ENCODE measurements around the gene CLEC2L.

CLEC2L gene

DNA sequence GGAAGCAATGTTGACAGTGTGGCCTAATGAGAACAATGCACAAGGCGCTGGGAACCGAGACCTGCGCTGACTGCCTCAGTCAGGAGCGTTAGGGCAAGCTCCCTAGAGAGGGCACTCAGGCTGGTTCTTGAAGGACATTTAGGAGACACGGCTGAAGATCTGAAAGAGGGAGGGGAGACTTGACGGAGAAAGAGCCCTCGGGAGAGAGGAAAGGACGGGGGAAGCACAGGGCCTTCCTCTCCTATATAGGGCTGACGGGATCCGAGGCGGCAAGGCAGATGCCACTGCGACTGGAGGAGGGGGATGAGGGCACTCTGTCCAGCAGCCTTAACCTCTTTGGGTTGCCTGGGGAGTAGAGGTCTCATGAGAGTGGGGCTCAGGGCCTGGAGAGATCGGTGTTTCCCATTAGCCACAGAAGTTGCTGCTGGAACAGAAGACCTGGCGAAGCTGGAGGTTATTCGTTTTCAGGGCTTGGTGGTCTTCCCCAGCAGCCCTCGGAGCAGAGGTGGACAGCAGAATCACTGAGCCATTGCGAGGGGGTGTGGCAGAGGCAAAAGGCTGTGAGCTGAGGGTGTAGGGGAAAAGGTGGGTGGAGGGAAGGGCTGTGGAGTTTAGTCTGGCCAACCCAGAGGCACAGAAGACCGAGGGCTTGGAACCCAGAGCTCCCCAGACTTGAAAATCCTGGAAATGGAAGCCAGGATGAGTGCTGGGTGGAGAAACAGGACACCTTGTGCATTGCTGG, 36.0 kb downstream of the CLEC2L start:
- DNase-seq, result no peak

DNA sequence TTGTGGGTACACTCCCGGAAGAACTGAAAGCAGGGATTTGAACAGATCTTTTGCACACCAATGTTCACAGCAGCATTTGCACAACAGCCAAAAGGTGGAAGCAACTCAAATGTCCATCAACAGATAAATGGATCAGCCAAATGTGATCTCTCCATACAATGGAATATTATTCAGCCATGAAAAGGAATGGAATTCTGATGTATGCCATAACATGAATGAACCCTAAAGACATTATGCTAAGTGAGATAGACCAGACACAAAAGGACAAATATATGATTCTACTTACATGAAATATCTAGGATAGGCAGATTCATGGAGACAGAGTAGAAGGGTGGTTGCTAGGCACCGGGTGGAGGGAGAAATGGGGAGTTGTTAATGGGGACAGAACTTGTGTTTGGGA, 36.7 kb downstream of the CLEC2L start:
- no peak for DNase-seq

DNA sequence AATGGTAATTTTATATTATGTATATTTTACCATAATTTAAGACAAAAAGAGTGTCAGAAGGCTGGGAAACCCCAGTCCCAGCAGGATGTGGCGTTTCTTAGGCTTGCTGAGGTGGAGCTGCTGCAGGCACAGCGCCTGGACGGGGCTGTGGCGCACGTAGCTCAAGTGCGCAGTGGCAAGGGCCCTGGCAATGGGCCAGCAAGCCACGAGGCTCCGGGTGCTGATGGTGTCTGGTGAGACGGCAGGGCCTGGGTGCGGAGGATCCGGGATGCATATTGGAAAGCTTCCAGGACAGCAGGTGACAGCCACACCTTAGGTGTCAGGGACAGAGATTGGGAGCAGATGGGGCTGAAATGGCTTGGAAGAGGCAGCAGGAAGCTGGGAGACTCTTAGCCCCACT, 37.2 kb downstream of the CLEC2L start:
- DNase-seq, result no peak

DNA sequence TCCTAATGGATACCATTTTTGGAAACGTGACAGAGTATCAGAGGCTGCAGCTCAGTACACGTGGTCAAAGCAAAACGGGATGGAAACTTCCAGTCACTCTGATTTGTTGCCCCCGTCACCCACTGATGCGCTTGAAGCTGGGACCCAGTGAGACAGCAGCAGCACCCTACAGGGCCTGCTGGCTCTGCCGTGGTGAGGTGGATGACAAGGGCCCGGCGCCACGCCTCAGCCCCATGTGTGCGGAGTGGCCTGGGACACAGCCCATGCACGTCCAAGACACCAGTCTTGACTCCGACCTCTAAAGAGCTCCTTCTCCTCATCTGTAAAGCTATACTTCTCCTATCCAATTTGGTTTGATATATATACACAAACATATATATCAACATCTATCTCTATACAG, 39.0 kb downstream of the CLEC2L start:
- no peak for DNase-seq

DNA sequence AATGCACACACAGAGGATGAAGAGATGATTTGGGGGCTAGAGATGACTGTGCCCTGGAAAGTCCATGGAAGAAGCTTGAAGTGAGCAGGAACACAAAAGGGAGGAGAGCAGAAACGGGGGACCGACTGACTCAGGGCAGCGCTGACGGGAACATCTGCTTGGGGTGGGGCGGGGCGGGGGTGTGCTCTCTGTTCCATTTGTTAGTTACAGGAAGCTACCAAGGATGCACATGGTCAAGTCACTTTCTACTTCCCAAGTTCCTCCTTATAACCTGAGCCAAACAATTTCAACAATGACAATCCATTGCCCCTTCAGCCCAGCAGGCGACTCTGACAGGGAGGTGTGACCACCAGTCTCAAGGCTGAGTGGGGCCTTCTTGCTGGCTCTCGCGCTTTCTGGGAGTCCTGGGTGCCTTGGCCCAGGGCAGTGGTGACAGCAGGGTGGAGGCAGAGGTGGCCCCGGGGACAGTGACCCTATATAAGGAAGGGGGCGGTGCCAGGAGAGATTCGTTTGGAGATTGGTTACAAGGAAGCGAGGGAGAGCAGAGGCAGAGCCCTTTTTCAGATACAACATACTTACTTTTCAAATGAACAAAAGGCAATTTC, 39.6 kb downstream of the CLEC2L start:
- no peak for DNase-seq

DNA sequence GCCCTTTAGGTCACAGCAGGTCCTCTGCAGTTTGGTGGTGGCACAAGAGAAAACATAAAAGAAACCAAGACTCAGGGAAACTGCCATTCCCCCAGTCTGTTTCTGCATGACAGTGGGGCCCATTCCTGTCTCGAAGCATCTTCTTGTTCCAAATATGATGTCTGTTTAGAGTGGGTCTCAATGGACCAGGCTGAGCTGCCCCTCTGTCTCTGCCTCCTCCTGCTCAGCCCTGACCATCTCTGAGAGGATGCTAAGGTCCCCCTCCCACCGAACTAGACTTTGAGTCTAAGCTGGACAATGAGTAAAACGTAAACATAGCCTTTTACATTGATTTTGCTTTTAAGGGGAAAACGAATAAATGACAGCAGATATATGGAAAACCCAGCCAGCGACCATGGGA, 40.4 kb downstream of the CLEC2L start:
- DNase-seq, result no peak

DNA sequence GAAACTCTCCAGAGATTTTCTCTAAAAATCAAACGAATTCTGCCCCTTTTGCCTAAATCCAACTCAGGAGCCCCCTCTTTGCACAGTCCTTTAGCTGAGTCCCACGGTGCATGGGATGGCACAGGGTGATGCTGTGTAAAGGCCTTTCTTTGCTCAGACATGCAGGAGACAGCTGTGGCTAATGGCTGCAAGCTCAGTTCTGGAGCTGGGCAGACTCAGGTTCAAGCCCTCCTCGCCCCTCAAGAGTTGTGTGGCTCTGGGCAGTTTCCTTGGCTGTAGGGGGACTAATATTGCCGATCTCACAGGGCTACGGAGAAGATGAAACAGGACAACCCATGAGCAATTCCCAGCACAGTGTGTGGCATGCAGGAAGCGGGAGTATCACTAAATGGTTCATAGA, 42.6 kb downstream of the CLEC2L start:
- no peak for DNase-seq

DNA sequence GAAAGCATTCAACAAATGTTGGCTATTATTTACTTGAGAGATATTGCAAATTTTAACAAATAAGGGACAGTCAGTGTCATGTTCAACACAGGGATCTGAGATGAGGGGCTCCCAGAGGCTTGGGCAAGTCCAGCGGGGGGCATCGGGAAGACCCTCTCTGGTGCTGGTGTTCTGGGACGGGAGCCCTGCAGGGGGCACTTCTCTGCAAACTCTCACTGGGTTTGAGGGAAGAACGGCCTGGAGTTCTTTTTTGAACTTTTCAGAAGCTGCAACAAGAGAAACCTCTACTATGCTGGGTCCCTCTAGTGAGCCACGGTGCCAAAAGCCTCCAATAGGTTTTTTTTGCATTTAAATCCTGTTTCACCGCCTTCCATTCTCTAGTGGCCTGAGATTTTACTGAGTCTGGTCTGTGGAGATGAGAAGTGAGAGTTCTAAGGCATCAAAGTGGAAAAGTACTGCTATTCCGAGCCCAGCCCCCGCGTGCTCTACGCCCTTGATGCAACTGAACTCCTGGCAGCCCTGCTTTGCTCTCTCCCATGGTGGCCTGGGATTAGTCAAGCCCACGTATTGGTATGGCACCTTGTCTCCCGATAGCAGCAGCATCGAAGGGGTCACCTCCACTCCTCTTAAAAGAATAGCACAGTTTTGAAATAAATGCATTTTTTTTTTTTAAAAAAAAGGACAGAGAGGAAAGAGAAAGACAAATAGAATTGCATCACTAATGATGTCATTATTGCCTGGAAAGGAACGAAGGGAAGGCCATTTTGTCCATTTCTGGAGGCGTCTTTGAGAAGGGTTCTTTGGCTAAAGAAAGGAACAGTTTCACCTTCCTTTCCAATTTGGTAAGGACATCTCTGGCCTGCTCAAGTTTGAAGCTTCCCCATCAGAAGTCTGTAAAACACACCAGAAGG, 43.5 kb downstream of the CLEC2L start:
- no peak for DNase-seq

DNA sequence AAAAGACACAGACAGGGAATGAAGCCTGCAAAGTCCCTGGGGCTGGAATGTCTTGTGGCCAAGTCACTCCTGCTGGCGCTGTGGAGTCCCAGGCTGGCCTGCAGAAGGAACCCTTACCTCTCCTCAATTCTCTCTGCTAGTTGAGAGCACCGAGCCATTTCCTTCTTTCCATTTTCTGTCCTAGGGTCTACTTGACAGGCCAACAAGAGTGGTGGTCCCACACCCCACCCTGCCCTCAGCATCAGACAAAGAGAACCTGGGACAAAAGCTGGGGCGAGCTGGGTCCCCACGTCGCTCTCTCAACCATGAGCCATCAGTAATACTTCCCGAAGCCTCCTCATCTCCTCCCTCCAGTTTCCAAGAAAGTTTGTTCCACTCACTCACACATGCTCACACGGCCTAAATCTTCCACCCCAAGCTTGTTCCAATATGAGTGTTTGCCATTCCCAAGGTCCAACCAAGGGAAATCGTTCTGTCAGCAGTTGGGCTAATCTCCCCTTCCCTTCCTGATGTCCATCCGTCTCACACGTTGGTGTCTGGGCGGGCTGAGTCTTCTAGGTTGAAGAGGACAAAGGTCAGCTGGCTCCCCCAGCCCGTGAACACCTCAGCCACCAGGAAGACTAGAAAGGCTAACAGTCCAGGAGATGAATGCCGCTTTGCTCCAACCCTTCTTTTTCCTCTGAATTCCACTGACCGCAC, 44.3 kb downstream of the CLEC2L start:
- DNase-seq, result no peak

DNA sequence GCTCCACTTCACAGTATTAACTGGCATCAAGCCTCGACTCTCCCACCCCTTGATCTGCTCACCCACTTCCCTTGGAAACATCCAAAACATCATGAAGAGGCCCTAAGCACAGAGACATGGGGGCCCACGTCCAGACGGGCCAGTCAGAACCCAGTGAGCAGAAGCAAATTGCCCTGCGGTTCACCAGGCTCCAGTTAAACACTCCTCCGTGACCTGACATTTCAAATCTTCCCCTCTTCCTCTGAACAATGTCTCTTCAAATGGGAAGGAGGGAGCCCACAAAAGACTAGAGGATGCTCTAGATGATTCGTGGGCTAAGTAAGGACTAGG, 44.8 kb downstream of the CLEC2L start:
- no peak for DNase-seq

DNA sequence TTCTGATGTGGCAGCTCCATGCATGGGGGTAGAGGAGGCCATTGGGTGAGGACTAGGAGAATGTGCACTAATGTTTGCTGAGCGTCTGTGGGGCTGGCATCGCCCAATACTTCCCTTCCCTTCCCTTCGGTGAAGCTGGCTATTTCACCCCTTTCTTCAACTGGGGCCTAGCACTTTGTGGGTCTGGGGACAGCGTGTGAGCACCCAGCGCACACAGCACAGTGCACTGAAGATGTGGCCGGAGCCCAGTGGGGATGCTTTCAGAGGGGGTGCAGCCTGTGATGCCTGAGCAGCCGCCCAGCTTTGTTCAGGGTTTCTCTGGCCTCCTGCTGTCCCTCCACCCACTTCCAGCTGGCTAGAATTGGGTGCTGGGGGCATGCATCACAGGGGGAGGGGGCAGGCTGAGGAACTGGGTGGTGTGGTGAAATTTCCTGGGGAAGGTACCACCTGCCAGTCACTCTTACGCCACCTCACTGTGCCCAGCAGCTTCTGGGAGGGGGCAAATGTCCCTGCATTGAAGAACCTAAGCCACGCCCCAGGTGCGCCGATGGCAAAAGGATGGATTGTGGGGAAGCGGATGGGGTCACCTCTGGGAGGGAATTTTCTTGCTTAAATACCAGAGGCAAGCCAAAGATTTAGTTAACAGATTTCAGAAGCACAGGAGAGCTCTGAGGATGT, 45.5 kb downstream of the CLEC2L start:
- no peak for DNase-seq

DNA sequence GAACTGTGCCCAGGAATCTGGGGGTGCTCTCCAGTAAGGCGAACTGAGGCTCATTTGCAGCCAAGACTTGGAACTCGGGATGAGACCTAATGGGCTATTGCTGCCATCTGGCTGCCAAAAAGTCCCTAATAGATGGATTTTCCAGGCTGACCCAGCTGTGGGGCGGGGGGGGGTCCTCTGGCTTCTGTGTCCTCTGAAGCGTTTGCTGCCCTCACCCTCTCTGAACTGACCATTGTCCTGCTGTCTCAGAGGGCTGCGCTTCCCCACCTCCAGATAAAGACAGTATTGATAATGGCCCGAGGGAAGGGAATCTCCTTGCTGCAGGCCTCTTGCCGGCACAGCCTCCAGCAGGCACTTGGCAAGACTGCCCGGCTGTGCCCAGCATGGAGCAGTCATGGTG, 46.6 kb downstream of the CLEC2L start:
- DNase-seq, result no peak

DNA sequence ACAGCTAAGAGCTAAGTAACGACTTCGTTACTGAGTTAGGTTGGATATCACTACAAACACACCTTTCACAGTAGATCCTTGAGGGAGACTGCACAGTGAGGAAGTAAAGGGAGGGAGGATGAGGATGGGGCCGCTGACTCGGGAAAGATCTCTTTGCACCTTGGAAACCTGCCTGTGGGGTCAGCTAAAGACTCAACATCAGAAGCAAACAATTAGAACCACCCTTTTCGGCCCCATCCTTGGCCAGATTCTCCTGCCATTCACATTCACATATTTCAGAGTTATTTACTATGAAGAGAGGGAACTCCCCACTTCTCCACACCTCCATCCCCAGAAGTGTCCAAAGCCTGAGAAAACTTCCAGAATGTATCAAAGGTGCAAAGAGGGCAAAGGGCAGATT, 47.1 kb downstream of the CLEC2L start:
- no peak for DNase-seq

DNA sequence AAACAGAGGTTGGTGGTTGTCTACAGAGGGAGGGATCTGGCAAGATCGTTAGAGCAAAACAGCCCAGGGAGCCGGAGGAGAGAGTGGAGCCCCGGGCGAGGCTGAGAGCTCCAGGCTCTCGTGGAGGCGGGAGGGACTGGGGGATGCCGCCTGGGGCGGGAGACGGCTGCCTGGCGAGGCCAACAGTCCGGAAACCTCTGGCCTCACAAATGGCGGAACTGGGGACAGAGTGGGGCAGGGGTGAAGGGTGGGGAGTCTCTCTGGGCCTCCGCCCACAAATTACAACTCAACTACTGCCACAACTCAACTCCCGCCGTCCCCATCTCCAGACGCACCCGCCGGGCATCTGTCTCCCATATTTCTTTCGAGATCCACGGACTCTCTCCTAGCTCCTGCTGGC, 47.7 kb downstream of the CLEC2L start:
- no peak for DNase-seq

DNA sequence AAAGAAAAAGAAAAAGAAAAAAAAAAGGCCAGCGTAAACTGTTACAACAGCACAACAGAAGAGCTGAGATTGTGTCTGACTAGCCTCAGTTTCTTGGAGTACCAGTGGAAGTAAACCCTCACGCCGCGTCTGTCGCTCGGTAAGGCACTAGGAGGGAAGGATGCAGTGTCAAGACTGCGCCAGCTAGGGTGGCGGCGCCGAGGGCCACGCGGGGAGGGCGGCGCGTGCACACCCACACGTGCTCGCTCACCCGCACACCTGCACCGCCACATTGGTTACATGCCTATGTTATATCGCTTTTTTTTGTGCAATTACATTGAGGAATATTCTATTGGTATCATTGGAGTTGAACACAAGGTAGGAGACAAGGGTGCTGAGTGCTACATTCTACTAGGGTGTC, 48.2 kb downstream of the CLEC2L start:
- no peak for DNase-seq

DNA sequence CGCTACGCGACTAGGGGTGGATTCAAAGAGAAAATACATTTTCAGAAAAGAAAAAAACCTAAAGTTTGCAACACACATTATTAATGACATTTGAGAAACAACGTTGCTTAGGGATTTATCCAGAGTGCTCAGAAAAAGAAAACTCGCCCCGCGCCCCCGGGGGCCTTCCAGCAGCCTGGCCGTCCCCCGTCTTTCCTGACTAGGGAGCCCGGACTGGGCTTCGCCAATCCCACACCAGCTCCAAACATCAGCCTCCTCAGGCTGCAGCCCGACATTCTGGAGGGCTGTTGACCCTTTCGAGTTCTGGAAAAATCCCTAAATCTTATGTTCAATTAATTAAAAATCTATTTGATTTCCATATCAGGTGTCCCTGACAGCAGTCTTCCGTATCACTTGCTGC, 48.6 kb downstream of the CLEC2L start:
- DNase-seq, result no peak

DNA sequence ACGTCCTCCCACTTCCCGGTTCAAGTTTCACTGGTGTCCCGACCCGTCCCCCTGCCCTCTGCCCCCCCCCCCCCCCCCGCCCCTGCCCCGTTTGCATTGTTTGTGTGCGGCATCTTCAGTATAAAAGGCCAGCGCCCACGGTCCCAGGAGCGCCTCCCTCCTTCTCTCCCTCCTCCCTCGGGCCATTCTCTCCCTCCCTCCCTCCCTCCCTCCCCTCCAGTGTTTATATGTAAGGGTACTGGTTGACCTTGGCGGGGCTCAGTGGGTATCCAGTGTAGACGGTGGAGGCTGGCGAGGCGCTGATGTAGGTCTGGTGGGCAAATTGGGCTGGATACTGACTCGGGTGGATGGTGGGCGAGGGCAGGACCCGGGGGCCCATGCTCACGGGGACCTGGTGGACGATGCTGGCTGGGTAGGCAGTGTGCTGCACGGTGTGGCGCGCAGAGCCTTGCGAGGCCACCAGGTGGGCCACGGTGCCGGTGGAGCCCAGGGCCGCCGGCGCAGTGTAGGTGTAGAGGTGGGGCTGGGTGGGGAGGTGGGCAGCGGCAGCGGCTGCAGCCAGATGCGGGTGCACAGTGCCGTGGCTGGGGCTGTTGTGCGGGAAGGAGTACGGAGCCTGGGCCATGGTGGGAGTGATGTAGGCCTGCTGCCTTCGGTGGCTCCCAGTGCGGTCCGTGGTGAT, 49.4 kb downstream of the CLEC2L start:
- DNase-seq, result no peak

DNA sequence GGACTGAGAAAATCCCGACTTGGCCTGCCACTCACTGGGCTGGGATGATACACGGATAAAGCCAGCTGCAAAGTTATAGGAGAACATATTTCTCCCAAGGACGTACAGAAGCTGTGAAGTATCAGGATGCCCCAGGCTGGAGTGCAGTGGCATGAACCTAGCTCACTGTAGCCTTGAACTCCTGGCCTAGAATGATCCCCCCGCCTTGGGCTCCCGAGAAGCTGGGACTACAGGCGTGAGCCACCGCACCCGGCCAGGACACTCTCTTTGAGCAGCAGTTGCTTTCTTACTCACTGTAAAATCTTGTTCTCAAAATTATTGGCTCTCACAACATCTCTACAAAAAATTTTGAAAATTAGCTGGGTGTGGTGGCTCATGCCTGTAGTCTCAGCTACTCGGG, 50.4 kb downstream of the CLEC2L start:
- no peak for DNase-seq

DNA sequence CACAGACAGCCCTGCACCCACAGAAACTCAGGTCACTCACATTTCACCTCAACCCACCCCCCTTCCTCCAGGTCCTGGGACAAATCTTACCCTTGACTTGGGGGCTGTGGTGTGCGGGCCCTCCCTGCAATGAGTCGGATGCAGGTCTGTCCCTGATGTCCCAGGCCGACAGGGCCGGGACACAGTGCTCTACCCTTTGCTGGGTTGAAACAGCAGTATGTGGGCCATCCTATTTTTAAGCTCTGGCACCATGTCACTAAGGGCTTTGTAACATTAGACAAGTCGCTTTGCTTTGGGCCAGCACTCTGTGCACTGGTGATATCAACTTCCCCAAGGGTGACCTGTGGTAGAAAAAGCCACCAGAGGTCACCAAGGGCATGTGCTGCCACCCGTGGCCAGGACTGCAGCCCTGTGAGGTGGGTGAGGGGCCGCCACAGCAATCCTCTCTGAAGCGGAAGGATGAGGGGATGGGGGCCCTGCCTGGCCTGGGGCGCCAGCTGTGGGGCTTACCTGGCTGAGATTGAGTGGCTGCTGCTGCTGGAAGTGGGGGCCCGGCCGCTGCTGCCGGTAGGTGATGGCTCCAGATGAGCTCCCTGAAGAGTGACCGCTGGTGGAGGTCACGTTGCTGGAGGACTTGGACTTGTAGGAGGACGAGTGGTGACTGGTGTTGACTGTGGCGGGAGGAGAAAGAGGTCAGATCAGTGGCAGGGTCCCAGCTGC, 51.3 kb downstream of the CLEC2L start:
- no peak for DNase-seq

DNA sequence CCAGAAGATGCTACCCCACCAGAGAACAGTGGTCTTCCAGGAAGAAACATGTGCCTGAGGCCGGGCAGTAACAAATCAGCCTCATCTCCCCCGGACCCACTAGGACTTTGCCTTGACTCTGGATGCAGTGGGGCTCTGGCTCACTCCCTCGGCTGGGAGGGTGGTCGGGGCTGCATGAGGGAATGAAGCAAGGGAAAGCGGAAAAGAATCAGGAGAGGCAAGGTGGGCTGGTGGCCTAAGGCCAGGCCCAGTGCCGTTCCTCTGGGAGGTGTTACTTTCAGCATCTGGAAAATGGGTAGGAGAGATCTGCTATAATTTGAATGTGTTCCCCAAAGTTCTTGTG, 51.8 kb downstream of the CLEC2L start:
- DNase-seq, result no peak

DNA sequence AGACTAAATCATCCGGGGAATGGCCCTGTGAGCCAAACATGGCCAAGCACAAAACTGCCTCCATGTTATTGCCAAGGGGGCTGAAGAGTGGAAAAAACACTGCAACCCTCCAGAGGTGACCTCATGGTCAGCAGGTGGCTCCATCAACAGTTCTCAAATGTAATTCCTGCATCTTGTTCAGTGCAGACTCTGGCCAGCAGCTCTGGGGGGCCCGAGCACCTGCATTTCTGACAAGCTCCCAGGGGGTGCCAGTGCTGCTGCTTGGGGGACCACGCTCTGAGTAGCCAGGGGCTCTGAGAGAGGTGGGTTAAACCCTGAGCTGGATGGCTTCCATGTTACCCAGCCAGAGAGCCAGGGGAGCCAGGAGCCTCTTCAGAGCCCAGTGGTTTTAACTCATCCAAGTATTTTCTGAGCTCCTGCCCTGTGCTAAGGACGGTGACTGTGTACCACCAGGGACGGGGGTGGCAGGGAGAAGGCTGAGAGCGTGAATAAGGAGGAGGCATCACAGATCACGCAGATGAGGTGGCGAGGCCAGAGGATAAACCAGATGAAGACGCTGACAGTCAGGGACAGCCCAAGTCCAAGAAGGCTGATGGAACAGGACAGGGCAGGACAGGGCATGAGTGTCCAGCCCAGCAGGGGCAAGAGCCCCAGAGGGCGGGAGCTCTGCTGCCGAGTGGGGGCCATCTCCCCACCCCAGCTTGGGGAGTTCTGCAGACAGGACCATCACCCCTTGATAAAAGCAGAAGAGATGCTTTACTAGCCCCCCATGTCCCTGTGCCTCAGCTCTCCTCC, 52.9 kb downstream of the CLEC2L start:
- no peak for DNase-seq
